Activated CD8-positive, alpha-beta T cell treated with anti-CD3 and anti-CD28 coated beads for 36 hours (primary cell): ENCODE data around the gene GNAS. TPM values are rescaled to one million over a fixed set of nuclear protein-coding genes. Genes with fewer than 3 reads are reported as not detected.
"Not testable (repeated sequence)": the region's sequence is repeated elsewhere in the genome, so short reads cannot be mapped to it uniquely, and the experiment has no call there.

Experiments used
- ATAC-seq: fragments of 200-7000 bp; cut with Tn5 transposase; one replicate; pipeline ENCODE4 v1.10.0; 2021; ENCODE audit warnings: mild to moderate bottlenecking, moderate library complexity
- CTCF ChIA-PET: fragments of 350-600 bp; sonication (Branson Sonifier 250); formaldehyde crosslinking; loops from one replicate; lab custom pipeline; 2021; ENCODE audit warnings: antibody characterized with exemption; lab: Charles Lee
- POLR2A ChIA-PET: fragments of 350-600 bp; sonication (Branson Sonifier 250); formaldehyde crosslinking; loops from one replicate; lab custom pipeline; 2021; ENCODE audit warnings: antibody characterized with exemption; lab: Charles Lee
- DNase-seq: peaks from one replicate; pipeline ENCODE4 v3.0.0-alpha.2; 2020
- H3K27ac Mint-ChIP-seq: one replicate; pipeline ENCODE4 v1.8.0; 2021; ENCODE audit warnings: mild to moderate bottlenecking, mixed read lengths
- H3K27me3 Mint-ChIP-seq: one replicate; pipeline ENCODE4 v1.8.0; 2021; ENCODE audit warnings: mixed read lengths
- H3K36me3 Mint-ChIP-seq: one replicate; pipeline ENCODE4 v1.8.0; 2021; ENCODE audit warnings: low read depth, mixed read lengths
- H3K4me1 Mint-ChIP-seq: one replicate; pipeline ENCODE4 v1.8.0; 2021; ENCODE audit warnings: low read depth, mixed read lengths
- H3K4me3 Mint-ChIP-seq: one replicate; pipeline ENCODE4 v1.8.0; 2021; ENCODE audit warnings: mild to moderate bottlenecking, moderate library complexity, mixed read lengths
- H3K9me3 Mint-ChIP-seq: one replicate; pipeline ENCODE4 v1.8.0; 2021; ENCODE audit warnings: mixed read lengths
- intact Hi-C: fragments of 100-400 bp; cut with micrococcal nuclease; formaldehyde crosslinking; loops from one replicate; pipeline ENCODE4 v1.10.0; 2022
- total RNA-seq, 2 experiments: library from RNA; stranded (reverse); gene quantifications; one replicate each; pipeline ENCODE4 v1.2.3, GENCODE V29; 2021
- TF ChIP-seq, protein P1 (sequence below): fragments of 200-600 bp; IDR thresholded peaks from one replicate; pipeline ENCODE4 v1.8.0; 2022; ENCODE audit warnings: antibody characterized with exemption, mild to moderate bottlenecking

Gene GNAS
- total RNA-seq, 2 experiments from 2014 or later, result 703 to 723 TPM

DNA sequence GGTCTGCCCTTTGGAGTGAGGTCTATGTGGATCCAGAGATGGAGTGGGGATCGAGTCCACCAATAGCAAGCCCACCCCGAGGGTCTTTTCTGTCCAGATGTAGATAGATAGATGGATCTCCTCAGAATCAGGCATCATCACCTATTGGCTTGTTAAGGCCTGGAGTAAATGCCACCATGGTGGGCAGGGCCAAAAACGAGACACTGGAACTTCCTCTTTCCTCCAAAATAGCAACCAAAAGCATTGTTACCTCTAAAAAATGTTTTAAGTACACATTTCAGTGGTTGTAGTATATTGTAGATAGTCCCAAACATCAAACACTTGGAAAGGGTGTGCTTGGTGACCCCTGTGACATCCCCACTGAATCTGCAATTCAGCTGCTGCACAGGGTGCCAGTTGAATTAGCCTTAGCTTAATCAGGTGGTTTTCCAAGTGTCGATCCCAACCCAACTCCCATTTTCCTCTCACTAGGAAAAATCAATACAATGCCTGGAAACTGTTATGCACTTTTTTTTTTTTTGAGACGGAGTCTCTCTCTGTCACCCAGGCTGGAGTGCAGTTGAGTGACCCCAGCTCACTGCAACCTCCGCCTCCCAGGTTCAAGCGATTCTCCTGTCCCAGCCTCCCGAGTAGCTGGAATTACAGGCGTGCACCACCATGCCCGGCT, 93.6 kb downstream of the GNAS start:
- CTCF ChIA-PET, result no interaction called here
- Mint-ChIP-seq H3K27me3 (peaks cover 3% of the 10 kb centered on the region), H3K9me3 (no peaks in the 10 kb centered on the region), H3K4me1 (no peaks in the 10 kb centered on the region), H3K27ac (no peak overlapping the region), H3K4me3 (no peak overlapping the region), H3K36me3 (no peaks in the 10 kb centered on the region)
- intact Hi-C loops, result no loop called here
- ATAC-seq (no peak), DNase-seq (no peak)
- POLR2A ChIA-PET, result no interaction called here
- TF ChIP-seq, protein P1, sequence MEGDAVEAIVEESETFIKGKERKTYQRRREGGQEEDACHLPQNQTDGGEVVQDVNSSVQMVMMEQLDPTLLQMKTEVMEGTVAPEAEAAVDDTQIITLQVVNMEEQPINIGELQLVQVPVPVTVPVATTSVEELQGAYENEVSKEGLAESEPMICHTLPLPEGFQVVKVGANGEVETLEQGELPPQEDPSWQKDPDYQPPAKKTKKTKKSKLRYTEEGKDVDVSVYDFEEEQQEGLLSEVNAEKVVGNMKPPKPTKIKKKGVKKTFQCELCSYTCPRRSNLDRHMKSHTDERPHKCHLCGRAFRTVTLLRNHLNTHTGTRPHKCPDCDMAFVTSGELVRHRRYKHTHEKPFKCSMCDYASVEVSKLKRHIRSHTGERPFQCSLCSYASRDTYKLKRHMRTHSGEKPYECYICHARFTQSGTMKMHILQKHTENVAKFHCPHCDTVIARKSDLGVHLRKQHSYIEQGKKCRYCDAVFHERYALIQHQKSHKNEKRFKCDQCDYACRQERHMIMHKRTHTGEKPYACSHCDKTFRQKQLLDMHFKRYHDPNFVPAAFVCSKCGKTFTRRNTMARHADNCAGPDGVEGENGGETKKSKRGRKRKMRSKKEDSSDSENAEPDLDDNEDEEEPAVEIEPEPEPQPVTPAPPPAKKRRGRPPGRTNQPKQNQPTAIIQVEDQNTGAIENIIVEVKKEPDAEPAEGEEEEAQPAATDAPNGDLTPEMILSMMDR, result no peak

DNA sequence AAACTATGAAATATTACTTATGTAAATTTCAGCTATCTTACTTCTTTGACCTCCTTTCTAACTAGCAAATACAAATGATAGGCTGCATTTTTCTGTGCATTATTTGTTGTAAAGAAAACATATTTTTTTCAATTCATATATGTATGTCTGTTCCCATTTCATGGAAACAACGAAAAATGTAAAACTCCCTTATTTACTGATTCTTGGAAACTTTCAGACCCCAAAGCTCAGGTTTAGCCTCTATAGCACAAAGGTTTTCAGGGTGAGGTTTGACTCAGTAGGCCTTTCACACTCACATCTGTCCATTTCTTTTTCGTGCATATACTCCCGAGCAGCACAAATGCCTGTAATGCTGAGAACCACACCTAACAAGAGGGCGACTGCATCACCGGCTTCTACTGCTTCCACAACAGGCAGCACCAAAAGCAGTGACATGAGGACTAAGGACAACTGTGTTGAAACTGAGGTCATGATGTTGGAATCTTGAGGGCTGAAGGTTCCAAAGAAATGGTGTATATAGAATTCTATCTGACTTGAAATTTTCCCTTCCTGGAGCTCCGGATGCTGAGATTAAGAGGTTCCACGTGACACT, 95.4 kb downstream of the GNAS start:
- POLR2A ChIA-PET, H3K4me3 Mint-ChIP-seq, DNase-seq, H3K36me3 Mint-ChIP-seq, H3K9me3 Mint-ChIP-seq, H3K4me1 Mint-ChIP-seq, ATAC-seq, H3K27ac Mint-ChIP-seq, H3K27me3 Mint-ChIP-seq, intact Hi-C loops, CTCF ChIA-PET: not testable (repeated sequence)

DNA sequence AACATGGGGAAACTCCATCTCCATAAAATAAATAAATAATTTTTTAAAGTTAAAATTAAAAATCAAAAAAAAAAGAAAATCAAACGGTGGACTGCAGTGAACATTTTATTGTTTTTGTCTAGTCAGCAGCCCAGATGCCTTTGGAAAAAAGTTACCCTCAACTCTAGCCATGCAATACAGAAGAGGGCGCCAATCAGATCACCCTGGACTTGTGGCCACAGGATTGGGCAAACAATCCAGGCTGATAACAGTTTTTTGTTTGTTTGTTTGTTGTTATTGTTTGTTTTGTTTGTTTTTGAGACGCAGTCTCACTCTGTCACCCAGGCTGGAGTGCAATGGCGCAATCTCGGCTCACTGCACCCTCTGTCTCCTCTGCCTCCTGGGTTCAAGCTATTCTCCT, 98.1 kb downstream of the GNAS start:
- TF ChIP-seq, protein P1, result no peak
- ATAC-seq, result no peak
- Mint-ChIP-seq H3K9me3 (no peaks in the 10 kb centered on the region), H3K36me3 (no peaks in the 10 kb centered on the region), H3K27me3 (peaks cover 3% of the 10 kb centered on the region), H3K4me1 (no peaks in the 10 kb centered on the region), H3K4me3 (no peak overlapping the region), H3K27ac (no peak overlapping the region)
- no peak for DNase-seq
- CTCF ChIA-PET, result no interaction called here
- intact Hi-C loops, result no loop called here
- POLR2A ChIA-PET, result no interaction called here

DNA sequence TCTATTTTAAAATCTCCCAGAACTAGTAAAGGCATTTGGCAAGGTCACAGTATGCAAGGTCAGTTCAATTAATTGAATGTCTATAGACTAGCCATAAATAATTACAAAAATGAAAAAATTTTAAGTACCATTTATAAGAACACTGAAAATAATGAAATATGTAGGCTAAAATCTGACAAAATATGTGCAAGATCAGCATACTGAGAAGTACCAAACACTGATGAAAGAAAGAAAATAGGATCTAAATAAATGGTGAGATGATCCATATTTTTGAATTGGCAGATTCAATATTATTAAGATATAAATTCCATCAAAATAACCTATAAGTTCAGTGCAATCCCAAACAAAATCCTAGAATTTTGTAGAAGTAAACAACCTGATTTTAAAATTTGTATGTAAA, 100.5 kb downstream of the GNAS start:
- Mint-ChIP-seq H3K9me3 (no peaks in the 10 kb centered on the region), H3K36me3 (no peaks in the 10 kb centered on the region)
- DNase-seq, result no peak

DNA sequence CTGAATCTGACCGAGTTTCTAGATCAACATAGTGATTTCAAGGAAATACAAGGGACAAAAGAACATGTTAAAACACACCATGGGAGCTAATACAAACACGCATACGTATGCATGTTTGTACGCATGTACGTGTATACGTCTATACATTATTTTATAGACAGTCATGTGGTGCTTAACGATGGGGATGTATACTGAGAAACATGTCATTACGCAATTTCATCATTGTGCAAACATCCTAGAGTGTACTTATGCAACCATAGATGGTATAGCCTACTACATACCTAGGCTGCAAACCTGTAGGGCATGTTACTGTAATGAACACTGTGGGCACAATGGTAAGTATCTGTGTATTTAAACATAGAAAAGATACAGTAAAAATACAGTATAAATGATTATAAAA, 103.6 kb downstream of the GNAS start:
- ChIA-PET POLR2A (no interaction called here), CTCF (interaction anchor here (1.3 kb wide), 1 partner anchor 20 kb away, joined by 3 read pairs; no protein-coding TSS in a partner anchor)
- no peak overlapping the region for H3K4me3 Mint-ChIP-seq
- intact Hi-C loops, result no loop called here
- H3K27me3 Mint-ChIP-seq, result no peaks in the 10 kb centered on the region
- TF ChIP-seq, protein P1, result no peak
- DNase-seq (no peak), ATAC-seq (no peak)
- no peaks in the 10 kb centered on the region for H3K9me3 Mint-ChIP-seq
- H3K27ac Mint-ChIP-seq, result no peak overlapping the region
- no peaks in the 10 kb centered on the region for H3K36me3 Mint-ChIP-seq
- H3K4me1 Mint-ChIP-seq, result no peaks in the 10 kb centered on the region

More for the DNA sequence above, 100.5 kb downstream of the GNAS start:
- Mint-ChIP-seq H3K4me1 (no peaks in the 10 kb centered on the region), H3K27ac (no peak overlapping the region), H3K4me3 (no peak overlapping the region), H3K27me3 (peaks cover 3% of the 10 kb centered on the region)
- TF ChIP-seq, protein P1, result no peak
- ATAC-seq, result no peak
- CTCF ChIA-PET, result no interaction called here
- POLR2A ChIA-PET, result no interaction called here
- intact Hi-C loops, result no loop called here
